Panc1 (cell line): ENCODE data around the gene CDSN. TPM values are rescaled to one million over a fixed set of nuclear protein-coding genes. Genes with fewer than 3 reads are reported as not detected.

ENCODE experiments used
- ATAC-seq: fragments of 200-7000 bp; cut with Tn5 transposase; 2 replicates; pipeline ENCODE4 v1.9.1; 2020; ENCODE audit warnings: mild to moderate bottlenecking, moderate library complexity
- BruUV-seq: library from RNA; stranded (reverse); fragments of 400-500 nt; replicated peaks from 2 replicates; lab custom pipeline; 2021; lab: Mats Ljungman, UMichigan
- CTCF ChIA-PET: fragments of 300-600 bp; sonication (Branson Sonifier 250); formaldehyde crosslinking; loops from one replicate; lab custom pipeline; 2022; ENCODE audit warnings: antibody characterized with exemption; lab: Charles Lee
- POLR2A ChIA-PET: fragments of 300-600 bp; sonication (Branson Sonifier 250); formaldehyde crosslinking; loops from one replicate; lab custom pipeline; 2022; ENCODE audit warnings: antibody characterized with exemption; lab: Charles Lee
- DNase-seq: peaks from one replicate; pipeline ENCODE4 v3.0.0-alpha.2; 2010; ENCODE audit warnings: low read depth, low spot score
- H3K27ac ChIP-seq: 2 replicates; pipeline ENCODE4 v1.5.1; 2011; ENCODE audit warnings: mild to moderate bottlenecking, low read length, inconsistent platforms
- H3K27me3 ChIP-seq: fragments of 200-500 bp; sonication (Bioruptor generic); 2 replicates; pipeline ENCODE4 v1.6.0; 2014; ENCODE audit warnings: low read length, inconsistent platforms; ENCODE audit not compliant: control insufficient read depth, insufficient read depth
- H3K36me3 ChIP-seq: fragments of 200-500 bp; sonication (Bioruptor generic); 2 replicates; pipeline ENCODE4 v1.5.1; 2014; ENCODE audit warnings: inconsistent platforms, mild to moderate bottlenecking, low read length, moderate library complexity; ENCODE audit not compliant: control insufficient read depth, insufficient read depth
- H3K4me1 ChIP-seq: 2 replicates; pipeline ENCODE4 v1.5.1; 2011; ENCODE audit warnings: inconsistent platforms, mild to moderate bottlenecking, low read length, moderate library complexity; ENCODE audit not compliant: control insufficient read depth, insufficient read depth
- H3K4me3 ChIP-seq, 2 experiments: 2 replicates each; pipeline ENCODE4 v1.5.1; 2011 to 2012; ENCODE audit warnings: low read depth in 2 of 2, low read length in 2 of 2, mild to moderate bottlenecking in 2 of 2, inconsistent platforms in 1 of 2, moderate library complexity in 1 of 2
- H3K9me3 ChIP-seq: fragments of 200-500 bp; sonication (Bioruptor generic); 2 replicates; pipeline ENCODE4 v1.5.1; 2014; ENCODE audit warnings: low read depth, mild to moderate bottlenecking, inconsistent platforms, low read length, moderate library complexity; ENCODE audit not compliant: control insufficient read depth, insufficient read depth
- POLR2AphosphoS5 ChIP-seq: IDR thresholded peaks from 2 replicates; pipeline ENCODE4 v1.6.1; 2012; ENCODE audit warnings: mild to moderate bottlenecking, low read depth, low read length, moderate library complexity
- SIN3A ChIP-seq: IDR thresholded peaks from 2 replicates; pipeline ENCODE4 v1.6.1; 2012; ENCODE audit warnings: low read depth, mild to moderate bottlenecking, low read length, moderate library complexity, borderline replicate concordance; ENCODE audit not compliant: insufficient read depth
- TCF7L2 ChIP-seq: IDR thresholded peaks from 2 replicates; pipeline ENCODE4 v1.6.1; 2011; ENCODE audit warnings: mild to moderate bottlenecking, low read depth, low read length, inconsistent platforms
- in situ Hi-C: cut with HindIII; loops from 2 replicates; pipeline ENCODE4 v1.10.0; 2016; ENCODE audit warnings: low sequenced_read_pairs, low pct_unique_long_range_greater_than_20kb
- intact Hi-C: fragments of 100-400 bp; cut with micrococcal nuclease; formaldehyde crosslinking; loops from one replicate; pipeline ENCODE4 v1.10.0; 2022; ENCODE audit not compliant: unreplicated experiment
- total RNA-seq: library from RNA; stranded (reverse); gene quantifications from one replicate; pipeline ENCODE4 v1.2.1, GENCODE V29; 2021; ENCODE audit not compliant: unreplicated experiment
- TF ChIP-seq, protein P1 (sequence below), 2 experiments: IDR thresholded peaks; 2 replicates each; pipeline ENCODE4 v1.6.1; 2011 to 2012; ENCODE audit warnings: low read depth in 2 of 2, control low read depth in 1 of 2, low read length in 1 of 2, mild to moderate bottlenecking in 1 of 2, moderate library complexity in 1 of 2; ENCODE audit not compliant: insufficient read depth in 1 of 2
- TF ChIP-seq, protein P2 (sequence below): fragments of 450-650 bp; IDR thresholded peaks from 2 replicates; pipeline ENCODE4 v1.5.1; 2017; ENCODE audit warnings: mild to moderate bottlenecking

CDSN gene
- total RNA-seq, 1 experiment from 2014 or later = not detected

DNA sequence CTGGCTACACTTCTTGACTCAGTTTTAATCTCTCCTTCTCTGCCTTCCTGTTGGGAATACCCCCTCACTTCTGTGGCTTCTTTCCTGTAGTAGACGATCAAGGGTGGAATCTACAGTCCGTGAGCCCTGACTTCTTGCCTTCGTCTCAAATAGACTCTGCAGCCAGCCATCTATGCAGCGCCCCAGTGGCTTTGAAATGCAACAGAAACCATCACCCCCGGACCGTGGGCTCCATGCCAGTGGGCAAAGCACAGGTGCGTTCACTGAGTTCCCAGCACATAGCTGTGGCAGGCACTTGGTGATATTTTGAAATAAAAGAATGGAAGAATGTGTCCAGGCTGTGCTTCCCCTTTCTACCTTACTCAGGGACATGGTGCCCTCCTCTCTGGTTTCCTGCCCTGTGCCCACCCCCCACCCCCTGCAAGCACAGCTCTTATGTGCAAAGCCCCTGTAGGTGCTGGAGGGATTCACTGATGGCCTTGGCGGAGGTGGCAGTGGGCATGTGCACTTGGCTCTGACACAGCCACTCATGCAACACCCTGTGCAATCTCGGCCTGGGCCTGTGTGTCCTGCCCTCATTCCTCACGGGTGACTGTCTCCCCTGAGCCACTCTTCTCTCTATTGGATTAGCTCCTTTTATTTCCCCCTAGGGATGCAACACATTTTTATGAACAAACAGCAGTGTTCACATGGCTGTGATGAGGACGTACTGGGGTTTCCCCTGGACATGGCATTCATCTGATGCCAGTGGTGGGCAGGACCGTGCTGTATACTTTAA, 5.5 kb upstream of the CDSN start:
- H3K27me3 ChIP-seq = peaks cover 2% of the 10 kb centered on the region; the same call in 1 of the 2 replicates
- no peaks in the 10 kb centered on the region for H3K9me3 ChIP-seq
- peak; percentile 24; the same call in 1 of the 2 replicates for ATAC-seq
- BruUV-seq = no TSS peak
- in situ Hi-C loops = no loop called here
- ChIA-PET CTCF (interaction anchor here (0.6 kb wide), 1 partner anchor 32 kb away, joined by 3 read pairs; no protein-coding TSS in a partner anchor), POLR2A (interaction anchor here (0.7 kb wide), 1 partner anchor 212 kb away, joined by 3 read pairs; no protein-coding TSS in a partner anchor)
- no peaks in the 10 kb centered on the region for H3K36me3 ChIP-seq
- H3K27ac ChIP-seq = no peak overlapping the region
- no peak for DNase-seq
- TF ChIP-seq, protein P1, sequence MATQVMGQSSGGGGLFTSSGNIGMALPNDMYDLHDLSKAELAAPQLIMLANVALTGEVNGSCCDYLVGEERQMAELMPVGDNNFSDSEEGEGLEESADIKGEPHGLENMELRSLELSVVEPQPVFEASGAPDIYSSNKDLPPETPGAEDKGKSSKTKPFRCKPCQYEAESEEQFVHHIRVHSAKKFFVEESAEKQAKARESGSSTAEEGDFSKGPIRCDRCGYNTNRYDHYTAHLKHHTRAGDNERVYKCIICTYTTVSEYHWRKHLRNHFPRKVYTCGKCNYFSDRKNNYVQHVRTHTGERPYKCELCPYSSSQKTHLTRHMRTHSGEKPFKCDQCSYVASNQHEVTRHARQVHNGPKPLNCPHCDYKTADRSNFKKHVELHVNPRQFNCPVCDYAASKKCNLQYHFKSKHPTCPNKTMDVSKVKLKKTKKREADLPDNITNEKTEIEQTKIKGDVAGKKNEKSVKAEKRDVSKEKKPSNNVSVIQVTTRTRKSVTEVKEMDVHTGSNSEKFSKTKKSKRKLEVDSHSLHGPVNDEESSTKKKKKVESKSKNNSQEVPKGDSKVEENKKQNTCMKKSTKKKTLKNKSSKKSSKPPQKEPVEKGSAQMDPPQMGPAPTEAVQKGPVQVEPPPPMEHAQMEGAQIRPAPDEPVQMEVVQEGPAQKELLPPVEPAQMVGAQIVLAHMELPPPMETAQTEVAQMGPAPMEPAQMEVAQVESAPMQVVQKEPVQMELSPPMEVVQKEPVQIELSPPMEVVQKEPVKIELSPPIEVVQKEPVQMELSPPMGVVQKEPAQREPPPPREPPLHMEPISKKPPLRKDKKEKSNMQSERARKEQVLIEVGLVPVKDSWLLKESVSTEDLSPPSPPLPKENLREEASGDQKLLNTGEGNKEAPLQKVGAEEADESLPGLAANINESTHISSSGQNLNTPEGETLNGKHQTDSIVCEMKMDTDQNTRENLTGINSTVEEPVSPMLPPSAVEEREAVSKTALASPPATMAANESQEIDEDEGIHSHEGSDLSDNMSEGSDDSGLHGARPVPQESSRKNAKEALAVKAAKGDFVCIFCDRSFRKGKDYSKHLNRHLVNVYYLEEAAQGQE (IDR thresholded peaks at IDR 0.05; ENCODE audit: insufficient read depth in 1 of 2, low read depth in 2 of 2, low read length in 1 of 2) = no peak
- TF ChIP-seq TCF7L2 (no peak), SIN3A (no peak), POLR2AphosphoS5 (no peak)
- TF ChIP-seq, protein P2, sequence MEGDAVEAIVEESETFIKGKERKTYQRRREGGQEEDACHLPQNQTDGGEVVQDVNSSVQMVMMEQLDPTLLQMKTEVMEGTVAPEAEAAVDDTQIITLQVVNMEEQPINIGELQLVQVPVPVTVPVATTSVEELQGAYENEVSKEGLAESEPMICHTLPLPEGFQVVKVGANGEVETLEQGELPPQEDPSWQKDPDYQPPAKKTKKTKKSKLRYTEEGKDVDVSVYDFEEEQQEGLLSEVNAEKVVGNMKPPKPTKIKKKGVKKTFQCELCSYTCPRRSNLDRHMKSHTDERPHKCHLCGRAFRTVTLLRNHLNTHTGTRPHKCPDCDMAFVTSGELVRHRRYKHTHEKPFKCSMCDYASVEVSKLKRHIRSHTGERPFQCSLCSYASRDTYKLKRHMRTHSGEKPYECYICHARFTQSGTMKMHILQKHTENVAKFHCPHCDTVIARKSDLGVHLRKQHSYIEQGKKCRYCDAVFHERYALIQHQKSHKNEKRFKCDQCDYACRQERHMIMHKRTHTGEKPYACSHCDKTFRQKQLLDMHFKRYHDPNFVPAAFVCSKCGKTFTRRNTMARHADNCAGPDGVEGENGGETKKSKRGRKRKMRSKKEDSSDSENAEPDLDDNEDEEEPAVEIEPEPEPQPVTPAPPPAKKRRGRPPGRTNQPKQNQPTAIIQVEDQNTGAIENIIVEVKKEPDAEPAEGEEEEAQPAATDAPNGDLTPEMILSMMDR = no peak
- peaks cover 20% of the 10 kb centered on the region for H3K4me1 ChIP-seq
- intact Hi-C loops = no loop called here
- H3K4me3 ChIP-seq = no peak overlapping the region

DNA sequence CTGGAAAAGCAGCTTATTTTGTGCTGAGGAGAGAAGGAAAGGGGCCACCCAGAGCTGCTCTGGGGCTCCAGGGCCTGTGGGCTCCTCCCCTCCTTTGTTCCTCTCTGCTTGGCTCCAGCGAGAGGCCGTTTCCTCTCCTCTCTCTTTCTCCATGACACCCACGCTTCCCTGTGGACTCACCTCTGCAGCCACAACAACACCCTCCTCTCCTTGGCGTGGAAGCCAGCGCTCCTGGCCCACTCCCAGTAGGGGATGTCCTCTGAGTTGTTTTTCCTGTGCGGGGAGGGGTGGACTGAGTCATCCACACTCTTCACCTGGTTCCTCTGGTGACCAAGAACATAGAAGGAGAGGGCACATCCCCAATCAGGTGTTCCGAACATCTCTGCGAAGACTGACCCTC, 4.9 kb upstream of the CDSN start:
- no peaks in the 10 kb centered on the region for H3K9me3 ChIP-seq
- H3K36me3 ChIP-seq = no peaks in the 10 kb centered on the region
- ChIA-PET POLR2A (no interaction called here), CTCF (no interaction called here)
- TF ChIP-seq TCF7L2 (no peak), SIN3A (no peak), POLR2AphosphoS5 (no peak)
- TF ChIP-seq, protein P1 (IDR thresholded peaks at IDR 0.05; ENCODE audit: insufficient read depth in 1 of 2, low read depth in 2 of 2, low read length in 1 of 2) = no peak
- TF ChIP-seq, protein P2 = no peak
- peaks cover 20% of the 10 kb centered on the region for H3K4me1 ChIP-seq
- DNase-seq = no peak
- intact Hi-C loops (no loop called here), in situ Hi-C loops (no loop called here)
- H3K27ac ChIP-seq = no peak overlapping the region
- ATAC-seq = no peak
- BruUV-seq = no TSS peak
- no peak overlapping the region for H3K4me3 ChIP-seq
- peaks cover 2% of the 10 kb centered on the region; the same call in 1 of the 2 replicates for H3K27me3 ChIP-seq
